IPS-18a (cell line): ENCODE measurements around the gene TXNDC15.
"Not testable (repeated sequence)": the region's sequence is repeated elsewhere in the genome, so short reads cannot be mapped to it uniquely, and the experiment has no call there.

ENCODE experiments used
- H3K27ac ChIP-seq: one replicate; pipeline ENCODE4 v1.5.1; 2013; ENCODE audit warnings: low read length
- H3K27me3 ChIP-seq: one replicate; pipeline ENCODE4 v1.6.1; 2013; ENCODE audit warnings: mild to moderate bottlenecking, low read length; ENCODE audit not compliant: control insufficient read depth, insufficient read depth
- H3K36me3 ChIP-seq: one replicate; pipeline ENCODE4 v1.6.1; 2013; ENCODE audit warnings: low read depth, low read length; ENCODE audit not compliant: control insufficient read depth
- H3K4me1 ChIP-seq: one replicate; pipeline ENCODE4 v1.6.1; 2013; ENCODE audit warnings: low read depth, low read length; ENCODE audit not compliant: control insufficient read depth
- H3K4me3 ChIP-seq: one replicate; pipeline ENCODE4 v1.5.1; 2013; ENCODE audit warnings: low read length
- H3K9ac ChIP-seq: one replicate; pipeline ENCODE4 v1.6.1; 2013; ENCODE audit warnings: mild to moderate bottlenecking, low read length, moderate library complexity
- H3K9me3 ChIP-seq: one replicate; pipeline ENCODE4 v1.6.1; 2013; ENCODE audit warnings: low read depth, low read length; ENCODE audit not compliant: control insufficient read depth

The TXNDC15 gene

DNA sequence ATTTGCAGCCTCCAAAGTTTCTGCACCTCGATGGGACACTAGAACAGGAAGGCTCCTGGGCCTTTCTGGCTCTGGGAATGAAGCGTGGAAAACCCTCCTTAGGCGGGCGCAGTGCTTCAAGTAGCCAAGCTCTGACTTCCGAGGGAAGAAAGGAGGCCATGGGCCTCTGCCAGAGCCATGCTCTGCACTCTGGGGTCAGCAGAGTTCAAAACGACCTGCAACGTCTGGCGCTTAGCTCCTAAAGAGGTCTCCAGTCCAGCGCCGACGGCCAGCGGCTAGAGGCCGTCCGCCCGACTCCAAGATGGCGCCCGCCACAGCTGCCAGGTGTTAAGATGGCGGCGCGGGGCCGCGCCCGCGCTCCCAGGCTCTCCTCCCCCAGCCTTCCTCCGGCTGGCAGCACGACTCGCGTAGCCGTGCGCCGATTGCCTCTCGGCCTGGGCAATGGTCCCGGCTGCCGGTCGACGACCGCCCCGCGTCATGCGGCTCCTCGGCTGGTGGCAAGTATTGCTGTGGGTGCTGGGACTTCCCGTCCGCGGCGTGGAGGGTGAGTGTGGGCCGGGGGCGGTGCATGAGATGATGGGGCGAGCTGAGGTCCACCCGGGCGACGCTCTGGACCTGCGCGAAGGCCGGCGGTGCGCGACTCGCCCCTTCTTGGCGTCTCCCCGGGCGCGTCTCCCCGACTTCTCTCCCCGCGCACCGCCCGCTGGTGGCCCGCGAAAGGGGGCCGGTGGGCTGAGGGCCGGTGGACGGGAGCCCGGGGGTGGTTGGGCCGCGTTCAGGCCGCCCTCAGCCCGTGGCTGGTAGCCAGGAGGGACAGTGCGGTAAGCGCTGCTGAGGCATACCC, at the start of gene TXNDC15:
TSS of gene TXNDC15 (plus strand) at position 385 of the 844 bp plus-strand sequence. CDS start at position 442, 57 bp downstream.
- peak within 1 kb of the TSS; percentile 83 for H3K27ac ChIP-seq

DNA sequence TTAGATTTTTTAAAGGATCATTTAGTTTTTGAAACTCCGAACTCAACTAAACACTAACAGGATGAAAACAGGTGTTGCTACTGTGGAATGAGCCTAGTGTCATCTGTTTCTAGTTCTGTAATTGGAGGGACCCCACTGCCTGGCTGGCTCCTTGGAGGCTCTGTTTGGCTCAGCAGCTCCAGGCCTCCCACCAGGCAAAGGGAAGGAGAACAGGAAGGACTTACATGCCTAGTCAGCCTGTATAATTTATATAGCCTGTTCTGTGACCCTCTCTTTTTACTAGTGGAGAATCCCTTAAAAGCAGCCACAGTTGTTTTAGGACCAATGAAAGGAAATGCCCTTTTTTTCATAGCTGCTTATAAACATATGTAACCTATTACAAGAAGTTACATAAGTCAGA, 49.5 kb upstream of the TXNDC15 start:
- no peaks in the 10 kb centered on the region for H3K4me1 ChIP-seq
- H3K9ac ChIP-seq = no peak overlapping the region
- H3K36me3 ChIP-seq = peaks cover 83% of the 10 kb centered on the region
- H3K27me3 ChIP-seq = no peaks in the 10 kb centered on the region
- H3K4me3 ChIP-seq = no peak overlapping the region
- H3K9me3 ChIP-seq = no peaks in the 10 kb centered on the region
- H3K27ac ChIP-seq = no peak overlapping the region

More for the DNA sequence above, at the start of gene TXNDC15:
- H3K9ac ChIP-seq = peak within 1 kb of the TSS; percentile 78
- H3K36me3 ChIP-seq = no peaks in the 10 kb centered on the region
- H3K9me3 ChIP-seq = no peaks in the 10 kb centered on the region
- no peaks in the 10 kb centered on the region for H3K27me3 ChIP-seq
- peak within 1 kb of the TSS; percentile 62 for H3K4me3 ChIP-seq
- peaks cover 12% of the 10 kb centered on the region for H3K4me1 ChIP-seq

DNA sequence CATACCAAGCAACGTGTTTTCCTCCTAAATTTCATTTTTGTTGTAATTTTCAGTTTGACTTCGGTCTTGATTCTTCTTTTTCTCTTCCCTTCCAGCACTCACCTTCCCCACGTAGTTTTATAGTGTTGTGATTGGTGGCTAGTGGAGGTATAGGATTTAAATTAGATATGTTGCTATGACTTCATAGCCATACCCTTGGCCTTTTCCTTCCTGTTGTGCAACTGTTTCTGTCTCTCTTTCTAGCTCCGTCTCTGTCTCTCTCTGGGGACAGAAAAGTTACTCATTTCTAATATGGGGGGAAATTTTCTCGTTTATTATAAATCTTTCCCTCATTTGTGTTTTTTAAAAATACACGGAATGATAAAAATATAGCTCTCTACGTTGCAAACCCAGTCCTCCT, 49.0 kb upstream of the TXNDC15 start:
- no peak overlapping the region for H3K9ac ChIP-seq

GRCh38 chr5:134833340-134834032, 40.7 kb upstream of the TXNDC15 start:
- Histone ChIP-seq H3K9ac (no peak overlapping the region), H3K36me3 (peaks cover 15% of the 10 kb centered on the region), H3K4me1 (no peaks in the 10 kb centered on the region), H3K9me3 (no peaks in the 10 kb centered on the region), H3K27ac (no peak overlapping the region), H3K4me3 (no peak overlapping the region), H3K27me3 (no peaks in the 10 kb centered on the region)

More for the DNA sequence above, 49.0 kb upstream of the TXNDC15 start:
- Histone ChIP-seq H3K36me3 (peaks cover 78% of the 10 kb centered on the region), H3K27ac (no peak overlapping the region), H3K4me1 (no peaks in the 10 kb centered on the region), H3K27me3 (no peaks in the 10 kb centered on the region), H3K4me3 (no peak overlapping the region), H3K9me3 (no peaks in the 10 kb centered on the region)

DNA sequence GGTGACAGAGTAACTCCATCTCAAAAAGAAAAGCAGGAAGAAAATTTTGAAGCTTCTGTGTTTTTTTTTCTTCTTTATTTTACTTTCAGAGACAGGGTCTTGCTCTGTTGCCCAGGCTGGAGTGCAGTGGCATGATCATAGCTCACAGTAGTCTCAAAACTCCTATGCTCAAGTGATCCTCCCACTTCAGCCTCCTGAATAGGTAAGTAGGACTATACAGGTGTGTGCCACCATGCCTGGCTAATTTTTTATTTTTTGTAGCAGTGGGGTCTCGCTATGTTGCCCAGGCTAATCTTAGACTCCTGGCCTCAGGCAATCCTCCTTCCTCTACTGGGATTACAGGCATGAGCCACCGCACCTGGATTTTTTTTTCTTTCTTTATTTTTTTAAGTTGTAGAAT, 38.5 kb upstream of the TXNDC15 start:
- Histone ChIP-seq H3K9me3 (no peaks in the 10 kb centered on the region), H3K27me3 (no peaks in the 10 kb centered on the region), H3K4me1 (no peaks in the 10 kb centered on the region), H3K36me3 (peaks cover 8% of the 10 kb centered on the region), H3K4me3 (no peak overlapping the region), H3K9ac (no peak overlapping the region), H3K27ac (no peak overlapping the region)

GRCh38 chr5:134837530-134838181, 36.5 kb upstream of the TXNDC15 start:
- H3K27me3 ChIP-seq = no peaks in the 10 kb centered on the region

GRCh38 chr5:134838361-134838760, 35.8 kb upstream of the TXNDC15 start:
- H3K4me1 ChIP-seq, H3K4me3 ChIP-seq, H3K27ac ChIP-seq, H3K9me3 ChIP-seq, H3K9ac ChIP-seq, H3K27me3 ChIP-seq, H3K36me3 ChIP-seq: not testable (repeated sequence)

More at GRCh38 chr5:134837530-134838181, 36.5 kb upstream of the TXNDC15 start:
- Histone ChIP-seq H3K9me3 (no peaks in the 10 kb centered on the region), H3K4me1 (no peaks in the 10 kb centered on the region), H3K9ac (no peak overlapping the region), H3K36me3 (peaks cover 8% of the 10 kb centered on the region), H3K27ac (no peak overlapping the region), H3K4me3 (no peak overlapping the region)

DNA sequence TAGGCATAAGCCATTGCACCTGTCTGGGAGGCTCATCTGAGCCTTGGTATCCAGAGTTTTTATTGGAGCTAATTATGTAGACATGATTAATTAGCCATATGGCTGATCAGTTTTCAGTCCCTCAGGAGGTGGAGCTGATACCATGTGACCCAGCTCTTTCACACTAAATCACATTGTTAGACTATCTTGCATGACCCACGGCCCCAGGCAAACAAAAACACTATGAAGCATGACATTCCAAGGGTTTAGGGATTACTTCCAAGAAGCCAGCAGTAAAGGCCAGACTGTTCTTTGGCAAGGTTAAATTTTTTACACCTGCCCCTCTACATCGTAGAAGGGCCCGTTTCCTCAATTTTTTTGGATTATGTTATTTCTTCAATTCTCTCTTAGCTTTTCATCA, 33.4 kb upstream of the TXNDC15 start:
- no peak overlapping the region for H3K4me3 ChIP-seq
- H3K36me3 ChIP-seq = peaks cover 4% of the 10 kb centered on the region
- H3K9ac ChIP-seq = no peak overlapping the region
- H3K4me1 ChIP-seq = no peaks in the 10 kb centered on the region
- H3K27ac ChIP-seq = no peak overlapping the region
- no peaks in the 10 kb centered on the region for H3K9me3 ChIP-seq
- H3K27me3 ChIP-seq = no peaks in the 10 kb centered on the region

- no peaks in the 10 kb centered on the region for H3K27me3 ChIP-seq
- no peak overlapping the region for H3K27ac ChIP-seq
- H3K9ac ChIP-seq = no peak overlapping the region
- no peak overlapping the region for H3K4me3 ChIP-seq
- H3K4me1 ChIP-seq = peaks cover 4% of the 10 kb centered on the region
- H3K36me3 ChIP-seq = no peaks in the 10 kb centered on the region
- no peaks in the 10 kb centered on the region for H3K9me3 ChIP-seq
Measured at GRCh38 chr5:134844252-134844651, 29.9 kb upstream of the TXNDC15 start.

DNA sequence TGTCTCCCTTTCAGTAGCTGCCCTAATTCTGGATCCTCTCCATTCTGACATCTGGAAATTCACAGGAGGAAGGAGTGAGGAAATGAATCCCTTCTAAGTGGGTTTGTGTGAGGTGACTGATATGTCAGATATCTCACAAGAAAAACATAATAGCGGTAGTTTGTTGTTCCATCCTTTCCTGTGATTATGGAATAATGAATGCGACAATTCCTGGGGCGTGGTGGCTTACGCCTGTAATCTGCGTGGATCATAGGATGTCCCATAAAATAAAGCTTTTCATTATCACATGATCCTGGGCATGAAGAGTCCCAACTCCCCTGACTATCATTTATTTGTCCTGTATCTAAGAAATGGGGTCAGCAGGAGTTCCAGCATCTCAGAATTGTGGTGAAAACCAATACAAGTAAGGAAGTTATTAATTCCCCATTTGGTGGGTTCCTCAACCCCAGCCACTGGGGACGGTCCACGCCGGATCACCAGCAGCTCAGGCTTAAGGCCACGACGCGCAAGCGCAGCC, 28.8 kb upstream of the TXNDC15 start:
- Histone ChIP-seq H3K9ac (peak overlapping the region; percentile 93), H3K4me3 (peak overlapping the region; percentile 88), H3K27ac (peak overlapping the region; percentile 30), H3K36me3 (no peaks in the 10 kb centered on the region), H3K9me3 (no peaks in the 10 kb centered on the region), H3K27me3 (no peaks in the 10 kb centered on the region), H3K4me1 (peaks cover 4% of the 10 kb centered on the region)

DNA sequence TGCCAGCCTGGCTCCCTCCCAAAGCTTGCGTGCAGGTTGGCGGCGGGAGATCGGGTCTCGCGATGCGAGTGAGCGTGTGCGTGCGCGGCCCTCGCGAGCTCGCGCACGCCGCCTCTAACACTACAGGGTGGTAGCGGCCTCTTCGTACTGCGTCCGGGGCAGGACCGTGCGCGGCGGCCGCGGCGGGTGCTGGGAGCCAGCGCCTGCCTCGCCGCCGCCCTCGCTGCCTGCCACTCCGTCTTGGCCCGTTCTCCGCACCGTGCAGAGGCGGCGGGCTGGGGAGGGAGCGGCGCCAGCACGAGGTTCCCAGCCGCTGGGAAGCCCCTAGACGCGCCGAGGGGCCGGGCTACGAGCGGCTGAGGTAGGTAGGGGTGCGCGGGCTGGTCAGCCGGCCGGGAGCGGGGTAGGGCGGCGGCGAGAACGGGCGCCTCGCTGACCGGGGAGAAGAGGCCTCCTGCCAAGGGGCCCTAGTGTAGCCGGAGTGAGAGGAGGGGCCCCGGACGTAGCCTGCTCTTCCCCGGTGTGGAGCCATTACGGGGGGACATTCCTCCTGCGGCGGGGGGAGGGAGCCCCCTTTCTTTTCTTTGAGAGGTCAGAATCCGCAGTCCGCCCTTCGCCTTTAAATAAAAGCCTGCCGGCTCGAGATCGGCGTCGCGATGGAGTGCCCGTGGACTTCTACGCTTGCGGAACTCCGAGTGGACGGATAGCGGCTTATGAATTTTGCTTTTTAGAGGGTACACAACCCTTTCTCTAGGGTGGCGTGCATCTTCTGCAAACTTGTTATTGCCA, 28.1 kb upstream of the TXNDC15 start, which contains the start of gene C5orf24:
TSS of gene C5orf24 (plus strand) at position 117 of the 789 bp plus-strand sequence. CDS start 8,933 bp downstream, outside the sequence.
- H3K9me3 ChIP-seq = no peaks in the 10 kb centered on the region
- peaks cover 4% of the 10 kb centered on the region for H3K4me1 ChIP-seq

More for the DNA sequence above, 28.1 kb upstream of the TXNDC15 start, which contains the start of gene C5orf24:
- Histone ChIP-seq H3K27ac (peak within 1 kb of the TSS; percentile 30), H3K9ac (peak within 1 kb of the TSS; percentile 93), H3K4me3 (peak within 1 kb of the TSS; percentile 88), H3K36me3 (no peaks in the 10 kb centered on the region), H3K27me3 (no peaks in the 10 kb centered on the region)
